A549 treated with CORT108297 at 1 μM for 4 hours (cell line): Measurements from ENCODE around the gene ANKRD11. TPM values are rescaled to one million over a fixed set of nuclear protein-coding genes. Genes with fewer than 3 reads are reported as not detected.

ENCODE experiments used
- total RNA-seq: library from RNA; stranded (reverse); fragments of 200-300 nt; extraction: Qiagen RNA extraction; gene quantifications from 5 replicates; pipeline ENCODE4 v1.2.3, GENCODE V29; 2022

The ANKRD11 gene
- 76.2 to 100 TPM (median 98.7 TPM) in 5 replicates for total RNA-seq

DNA sequence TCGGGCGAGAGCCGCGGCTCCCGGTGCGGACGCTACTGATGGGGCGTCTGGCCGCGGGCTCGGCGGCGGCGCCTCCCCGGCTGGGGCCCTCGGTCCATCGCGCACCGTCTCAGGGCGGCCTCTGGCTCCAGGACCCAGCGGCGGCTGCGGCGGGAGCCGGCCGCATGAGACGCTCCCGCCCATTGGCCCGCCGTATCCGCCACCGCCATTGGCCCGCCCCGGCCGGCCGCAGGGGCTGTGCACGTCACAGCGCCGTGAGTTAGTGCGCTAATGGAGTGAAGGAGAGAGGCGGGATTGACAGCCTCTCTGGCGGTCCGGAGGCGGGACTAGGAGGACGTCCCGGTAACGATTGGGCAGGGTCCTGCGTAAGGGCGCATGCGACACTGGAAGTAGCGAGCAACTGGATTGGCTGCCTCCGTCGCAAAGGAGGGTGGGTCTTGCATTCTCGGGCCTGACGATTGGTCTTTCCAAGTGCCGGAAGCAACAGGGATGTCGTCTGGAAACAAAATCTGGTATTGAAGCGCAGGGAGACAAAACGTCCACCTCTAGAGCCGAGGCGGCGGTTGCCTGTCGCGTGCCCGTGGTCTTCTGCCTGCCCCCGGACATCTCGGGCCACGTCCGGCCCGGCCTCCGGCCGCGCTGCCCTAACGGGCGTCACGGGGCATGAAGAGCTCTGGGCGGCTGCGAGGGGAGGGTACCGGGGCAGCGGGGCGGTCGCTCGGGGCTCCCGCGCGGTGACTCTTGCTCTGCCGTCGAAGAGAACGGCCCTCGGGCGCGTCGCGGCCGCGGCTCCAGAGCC lies at the start of gene ANKRD11:
Gene ANKRD11 (minus strand): TSS at position 123 of the 799 bp plus-strand sequence. CDS start 173,542 bp downstream, outside the sequence.

DNA sequence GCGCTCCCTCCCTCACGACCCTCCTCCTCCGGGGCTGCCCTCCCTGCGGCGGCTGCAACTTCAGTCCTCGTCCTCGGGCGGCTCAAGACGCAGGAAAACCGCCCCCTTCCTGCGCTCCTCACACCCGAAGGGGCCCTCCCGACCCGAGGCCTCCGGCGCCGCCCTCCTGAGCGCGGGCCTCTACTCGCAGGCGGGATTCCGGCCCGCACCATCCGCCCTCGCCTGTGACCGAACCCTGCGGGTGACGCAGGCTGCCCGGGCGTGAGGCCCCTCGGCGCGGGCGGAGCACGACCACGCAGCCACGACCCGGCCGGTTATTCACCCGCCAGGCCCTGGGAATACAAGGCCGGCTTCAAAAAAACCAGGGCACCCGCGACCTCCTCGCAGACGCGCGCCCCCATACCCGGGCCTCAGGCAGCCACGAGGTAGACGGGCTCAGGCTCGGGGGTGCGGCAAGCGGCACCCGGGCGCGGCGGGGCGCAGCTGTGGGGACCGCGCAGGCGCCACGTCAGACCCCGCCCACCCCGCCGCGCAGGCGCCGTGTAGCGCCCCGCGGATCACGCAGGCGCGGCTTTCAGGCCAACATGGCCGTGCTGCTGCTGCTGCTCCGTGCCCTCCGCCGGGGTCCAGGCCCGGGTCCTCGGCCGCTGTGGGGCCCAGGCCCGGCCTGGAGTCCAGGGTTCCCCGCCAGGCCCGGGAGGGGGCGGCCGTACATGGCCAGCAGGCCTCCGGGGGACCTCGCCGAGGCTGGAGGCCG lies 17.7 kb upstream of the ANKRD11 start, which contains the start of gene SPG7:
Gene SPG7 (plus strand): TSS at position 570 of the 757 bp plus-strand sequence. CDS start 15 bp downstream, at position 585.

Other genes with a start within 250 kb of the ANKRD11 start
- gene SPG7, start 17.8 kb upstream of the ANKRD11 start, total RNA-seq: 85.8 to 96.5 TPM (median 94.3 TPM) in 5 replicates
- gene RPL13, start 70.1 kb upstream of the ANKRD11 start, total RNA-seq: 3,219 to 4,374 TPM (median 4,292 TPM) in 5 replicates
- 48.7 to 75.7 TPM (median 70.3 TPM) in 5 replicates for gene CPNE7, start 85.2 kb upstream of the ANKRD11 start, total RNA-seq
- 0.78 to 1.2 TPM (median 0.83 TPM) in 5 replicates for gene DPEP1, start 123.1 kb upstream of the ANKRD11 start, total RNA-seq
- gene CHMP1A, start 167.1 kb upstream of the ANKRD11 start, total RNA-seq: 96.9 to 102 TPM (median 97.9 TPM) in 5 replicates
- gene SPATA33, start 167.3 kb upstream of the ANKRD11 start, total RNA-seq: 13.7 to 16.9 TPM (median 16.9 TPM) in 5 replicates
- gene CDK10, start 196.1 kb upstream of the ANKRD11 start, total RNA-seq: 33.1 to 62.2 TPM (median 50.3 TPM) in 5 replicates
- gene SPATA2L, start 211.1 kb upstream of the ANKRD11 start, total RNA-seq: 9.1 to 13.6 TPM (median 12.2 TPM) in 5 replicates
- gene VPS9D1, start 230.3 kb upstream of the ANKRD11 start, total RNA-seq: 3.0 to 6.0 TPM (median 4.8 TPM) in 5 replicates
- gene ZNF276, start 231.0 kb upstream of the ANKRD11 start, total RNA-seq: 15.6 to 19.6 TPM (median 19.0 TPM) in 5 replicates